ENCODE results near the gene DPP6. TPM values are rescaled to one million over a fixed set of nuclear protein-coding genes. Genes with fewer than 3 reads are reported as not detected.
"Not testable (repeated sequence)": the region's sequence is repeated elsewhere in the genome, so short reads cannot be mapped to it uniquely, and the experiment has no call there.

Gene DPP6
- total RNA-seq, 1 experiment from 2014 or later, result not detected

- H3K27me3 ChIP-seq (replicated peaks); H3K27ac ChIP-seq; DNase-seq (ENCODE audit: low read depth in 1 of 2, low spot score in 2 of 2); H3K4me3 ChIP-seq; H3K9me3 ChIP-seq (replicated peaks); H3K36me3 ChIP-seq; H3K4me1 ChIP-seq (replicated peaks): not testable (repeated sequence)
Measured at GRCh38 chr7:154053466-154054312, 1.5 kb downstream of the DPP6 start.

- not testable (repeated sequence) for DNase-seq (ENCODE audit: low read depth in 1 of 2, low spot score in 2 of 2); H3K27ac ChIP-seq
Measured at GRCh38 chr7:154054664-154055063, 2.5 kb downstream of the DPP6 start.

GRCh38 chr7:154055491-154056106 lies 3.4 kb downstream of the DPP6 start:
- not testable (repeated sequence) for DNase-seq (ENCODE audit: low read depth in 1 of 2, low spot score in 2 of 2); H3K36me3 ChIP-seq; H3K27me3 ChIP-seq (replicated peaks); H3K27ac ChIP-seq; H3K9me3 ChIP-seq (replicated peaks); H3K4me3 ChIP-seq; H3K4me1 ChIP-seq (replicated peaks)

More at GRCh38 chr7:154054664-154055063, 2.5 kb downstream of the DPP6 start:
- not testable (repeated sequence) for H3K4me1 ChIP-seq (replicated peaks); H3K36me3 ChIP-seq; H3K9me3 ChIP-seq (replicated peaks); H3K27me3 ChIP-seq (replicated peaks); H3K4me3 ChIP-seq

- not testable (repeated sequence) for H3K9me3 ChIP-seq (replicated peaks); H3K4me3 ChIP-seq; H3K27me3 ChIP-seq (replicated peaks); H3K4me1 ChIP-seq (replicated peaks); DNase-seq (ENCODE audit: low read depth in 1 of 2, low spot score in 2 of 2); H3K27ac ChIP-seq; H3K36me3 ChIP-seq
Measured at GRCh38 chr7:154058783-154059182, 6.6 kb downstream of the DPP6 start.

GRCh38 chr7:154060551-154060950 lies 8.4 kb downstream of the DPP6 start:
- not testable (repeated sequence) for H3K9me3 ChIP-seq (replicated peaks); DNase-seq (ENCODE audit: low read depth in 1 of 2, low spot score in 2 of 2); H3K27me3 ChIP-seq (replicated peaks); H3K27ac ChIP-seq; H3K36me3 ChIP-seq; H3K4me1 ChIP-seq (replicated peaks); H3K4me3 ChIP-seq

- H3K4me3 ChIP-seq; H3K27me3 ChIP-seq (replicated peaks); H3K27ac ChIP-seq; H3K9me3 ChIP-seq (replicated peaks); DNase-seq (ENCODE audit: low read depth in 1 of 2, low spot score in 2 of 2); H3K4me1 ChIP-seq (replicated peaks); H3K36me3 ChIP-seq: not testable (repeated sequence)
Measured at GRCh38 chr7:154071833-154072232, 19.6 kb downstream of the DPP6 start.

- DNase-seq (ENCODE audit: low read depth in 1 of 2, low spot score in 2 of 2); H3K4me3 ChIP-seq; H3K4me1 ChIP-seq (replicated peaks); H3K27ac ChIP-seq; H3K9me3 ChIP-seq (replicated peaks); H3K27me3 ChIP-seq (replicated peaks); H3K36me3 ChIP-seq: not testable (repeated sequence)
Measured at GRCh38 chr7:154072395-154073181, 20.4 kb downstream of the DPP6 start.

- not testable (repeated sequence) for H3K4me3 ChIP-seq; H3K36me3 ChIP-seq; H3K27ac ChIP-seq; H3K27me3 ChIP-seq (replicated peaks); H3K9me3 ChIP-seq (replicated peaks); DNase-seq (ENCODE audit: low read depth in 1 of 2, low spot score in 2 of 2); H3K4me1 ChIP-seq (replicated peaks)
Measured at GRCh38 chr7:154078523-154078922, 26.3 kb downstream of the DPP6 start.

- not testable (repeated sequence) for H3K36me3 ChIP-seq; H3K4me1 ChIP-seq (replicated peaks); H3K9me3 ChIP-seq (replicated peaks); DNase-seq (ENCODE audit: low read depth in 1 of 2, low spot score in 2 of 2); H3K27me3 ChIP-seq (replicated peaks); H3K27ac ChIP-seq; H3K4me3 ChIP-seq
Measured at GRCh38 chr7:154080249-154080648, 28.1 kb downstream of the DPP6 start.

GRCh38 chr7:154087037-154087725 lies 35.0 kb downstream of the DPP6 start:
- not testable (repeated sequence) for H3K27ac ChIP-seq; H3K27me3 ChIP-seq (replicated peaks); DNase-seq (ENCODE audit: low read depth in 1 of 2, low spot score in 2 of 2); H3K9me3 ChIP-seq (replicated peaks); H3K36me3 ChIP-seq; H3K4me1 ChIP-seq (replicated peaks); H3K4me3 ChIP-seq

GRCh38 chr7:154092093-154092492 lies 39.9 kb downstream of the DPP6 start:
- H3K27ac ChIP-seq; H3K4me3 ChIP-seq; H3K36me3 ChIP-seq; H3K4me1 ChIP-seq (replicated peaks); DNase-seq (ENCODE audit: low read depth in 1 of 2, low spot score in 2 of 2); H3K27me3 ChIP-seq (replicated peaks); H3K9me3 ChIP-seq (replicated peaks): not testable (repeated sequence)

- not testable (repeated sequence) for H3K9me3 ChIP-seq (replicated peaks)
Measured at GRCh38 chr7:154095201-154095600, 43.0 kb downstream of the DPP6 start.

GRCh38 chr7:154105063-154105462 lies 52.9 kb downstream of the DPP6 start:
- H3K4me3 ChIP-seq; H3K27ac ChIP-seq; H3K4me1 ChIP-seq (replicated peaks); H3K9me3 ChIP-seq (replicated peaks); DNase-seq (ENCODE audit: low read depth in 1 of 2, low spot score in 2 of 2); H3K36me3 ChIP-seq; H3K27me3 ChIP-seq (replicated peaks): not testable (repeated sequence)

More at GRCh38 chr7:154095201-154095600, 43.0 kb downstream of the DPP6 start:
- H3K36me3 ChIP-seq; H3K4me3 ChIP-seq; DNase-seq (ENCODE audit: low read depth in 1 of 2, low spot score in 2 of 2); H3K27me3 ChIP-seq (replicated peaks); H3K27ac ChIP-seq; H3K4me1 ChIP-seq (replicated peaks): not testable (repeated sequence)

- DNase-seq (ENCODE audit: low read depth in 1 of 2, low spot score in 2 of 2); H3K27me3 ChIP-seq (replicated peaks); H3K9me3 ChIP-seq (replicated peaks); H3K4me1 ChIP-seq (replicated peaks); H3K4me3 ChIP-seq; H3K27ac ChIP-seq; H3K36me3 ChIP-seq: not testable (repeated sequence)
Measured at GRCh38 chr7:154109615-154110014, 57.4 kb downstream of the DPP6 start.

Measured in SJSA1 (cell line).